Breast epithelium (tissue), 4 donors: ENCODE measurements around the gene ZNF629. TPM values are rescaled to one million over a fixed set of nuclear protein-coding genes. Genes with fewer than 3 reads are reported as not detected.

ENCODE experiments used
- DNase-seq, 2 donors: peaks; one replicate each; pipeline ENCODE4 v3.0.0-alpha.2; 2019; ENCODE audit warnings: low spot score in 2 of 2
- H3K27ac ChIP-seq, 2 donors: fragments of 200-600 bp; sonication (generic) in 1 of 2; one replicate each; pipeline ENCODE4 v1.5.1; 2016 to 2019; ENCODE audit warnings: mild to moderate bottlenecking in 1 of 2
- H3K27me3 ChIP-seq, 2 donors: fragments of 200-600 bp; sonication (generic) in 1 of 2; one replicate each; pipeline versions ENCODE4 v1.5.1 to v1.6.0; 2017 to 2019; ENCODE audit warnings: control low read depth in 1 of 2, mild to moderate bottlenecking in 1 of 2
- H3K36me3 ChIP-seq: fragments of 200-600 bp; one replicate; pipeline ENCODE4 v1.5.1; 2019
- H3K4me1 ChIP-seq, 2 donors: fragments of 200-600 bp; sonication (generic); one replicate each; pipeline ENCODE4 v1.5.1; 2016 to 2019; ENCODE audit warnings: control low read depth in 1 of 2
- H3K4me3 ChIP-seq, 3 donors: fragments of 200-600 bp; sonication (generic); 1 replicate in 2 of 3; 2 replicates in 1 of 3; pipeline ENCODE4 v1.5.1; 2016 to 2019; ENCODE audit warnings: mild to moderate bottlenecking in 3 of 3, moderate library complexity in 2 of 3
- H3K9me3 ChIP-seq, 2 donors: fragments of 200-600 bp; sonication (generic) in 1 of 2; one replicate each; pipeline ENCODE4 v1.5.1; 2016 to 2019; ENCODE audit warnings: control low read depth in 1 of 2
- POLR2A ChIP-seq: fragments of 450-650 bp; IDR thresholded peaks from one replicate; pipeline ENCODE4 v1.6.1; 2016; ENCODE audit warnings: antibody characterized with exemption, mild to moderate bottlenecking, moderate library complexity
- POLR2AphosphoS5 ChIP-seq, 3 donors: sonication (generic); formaldehyde crosslinking; IDR thresholded peaks; one replicate each; pipeline ENCODE4 v1.6.1; 2017; ENCODE audit warnings: antibody characterized with exemption in 3 of 3
- intact Hi-C: fragments of 100-400 bp; cut with DNase I; formaldehyde crosslinking; loops from one replicate; pipeline ENCODE4 v1.15.1; 2023; ENCODE audit warnings: low total_unique reads
- total RNA-seq, 3 donors: library from RNA; depleted of rRNA; stranded (reverse); fragments of >200 nt; gene quantifications; one replicate each; pipeline ENCODE4 v1.1.0, GENCODE V29; 2016
- TF ChIP-seq, protein P1 (sequence below), 3 donors: fragments of 450-650 bp; IDR thresholded peaks; one replicate each; pipeline ENCODE4 v1.5.1; 2016 to 2017; ENCODE audit warnings: antibody characterized with exemption in 3 of 3, mild to moderate bottlenecking in 3 of 3, moderate library complexity in 3 of 3

Gene ZNF629
- total RNA-seq, 3 donors from 2014 or later: 9.4 to 16.2 (median 10.5) TPM

DNA sequence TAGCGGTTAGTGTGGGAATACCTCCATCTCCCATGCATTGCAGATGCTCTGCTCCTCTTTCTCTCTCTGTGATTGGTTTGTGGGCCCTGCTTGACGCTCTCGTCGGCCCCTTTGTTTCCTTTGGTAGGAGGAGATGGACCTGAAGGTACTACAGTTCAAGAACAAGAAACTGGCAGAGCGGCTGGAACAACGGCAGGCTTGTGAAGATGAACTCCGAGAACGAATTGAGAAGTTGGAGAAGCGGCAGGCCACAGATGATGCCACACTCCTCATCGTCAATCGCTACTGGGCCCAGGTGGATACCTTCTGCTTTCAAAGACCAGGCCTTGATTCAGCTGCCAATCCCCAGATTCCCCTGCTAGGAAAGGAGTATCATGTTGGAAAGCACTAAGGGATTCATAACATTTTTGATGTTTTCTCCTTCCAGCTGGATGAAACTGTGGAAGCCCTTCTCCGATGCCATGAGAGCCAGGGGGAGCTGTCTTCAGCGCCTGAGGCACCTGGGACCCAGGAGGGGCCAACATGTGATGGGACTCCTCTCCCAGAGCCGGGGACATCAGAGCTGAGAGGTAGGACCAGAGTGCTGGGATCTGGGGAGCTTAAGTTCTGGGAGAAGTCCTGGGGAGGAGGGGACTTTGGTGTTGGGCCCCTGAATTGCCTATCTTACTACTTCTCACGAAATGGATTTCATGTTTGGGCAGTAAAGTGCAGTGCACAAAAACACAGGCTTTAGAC, 23.8 kb downstream of the ZNF629 start:
- H3K36me3 ChIP-seq: peaks cover 17% of the 10 kb centered on the region
- TF ChIP-seq POLR2AphosphoS5 (IDR thresholded peaks at IDR 0.05): no peak
- TF ChIP-seq, protein P1, sequence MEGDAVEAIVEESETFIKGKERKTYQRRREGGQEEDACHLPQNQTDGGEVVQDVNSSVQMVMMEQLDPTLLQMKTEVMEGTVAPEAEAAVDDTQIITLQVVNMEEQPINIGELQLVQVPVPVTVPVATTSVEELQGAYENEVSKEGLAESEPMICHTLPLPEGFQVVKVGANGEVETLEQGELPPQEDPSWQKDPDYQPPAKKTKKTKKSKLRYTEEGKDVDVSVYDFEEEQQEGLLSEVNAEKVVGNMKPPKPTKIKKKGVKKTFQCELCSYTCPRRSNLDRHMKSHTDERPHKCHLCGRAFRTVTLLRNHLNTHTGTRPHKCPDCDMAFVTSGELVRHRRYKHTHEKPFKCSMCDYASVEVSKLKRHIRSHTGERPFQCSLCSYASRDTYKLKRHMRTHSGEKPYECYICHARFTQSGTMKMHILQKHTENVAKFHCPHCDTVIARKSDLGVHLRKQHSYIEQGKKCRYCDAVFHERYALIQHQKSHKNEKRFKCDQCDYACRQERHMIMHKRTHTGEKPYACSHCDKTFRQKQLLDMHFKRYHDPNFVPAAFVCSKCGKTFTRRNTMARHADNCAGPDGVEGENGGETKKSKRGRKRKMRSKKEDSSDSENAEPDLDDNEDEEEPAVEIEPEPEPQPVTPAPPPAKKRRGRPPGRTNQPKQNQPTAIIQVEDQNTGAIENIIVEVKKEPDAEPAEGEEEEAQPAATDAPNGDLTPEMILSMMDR (IDR thresholded peaks at IDR 0.05): no peak
- no peak for TF ChIP-seq POLR2A
- intact Hi-C loops: no loop called here
- peak overlapping the region; percentile 82 to 93 (median 83) for H3K4me3 ChIP-seq
- H3K27me3 ChIP-seq: no peaks in the 10 kb centered on the region
- DNase-seq: no peak
- H3K9me3 ChIP-seq: no peaks in the 10 kb centered on the region
- H3K4me1 ChIP-seq: peaks cover 3 to 19% of the 10 kb centered on the region in 2 donors
- H3K27ac ChIP-seq: peak overlapping the region; percentile 89 to 96

DNA sequence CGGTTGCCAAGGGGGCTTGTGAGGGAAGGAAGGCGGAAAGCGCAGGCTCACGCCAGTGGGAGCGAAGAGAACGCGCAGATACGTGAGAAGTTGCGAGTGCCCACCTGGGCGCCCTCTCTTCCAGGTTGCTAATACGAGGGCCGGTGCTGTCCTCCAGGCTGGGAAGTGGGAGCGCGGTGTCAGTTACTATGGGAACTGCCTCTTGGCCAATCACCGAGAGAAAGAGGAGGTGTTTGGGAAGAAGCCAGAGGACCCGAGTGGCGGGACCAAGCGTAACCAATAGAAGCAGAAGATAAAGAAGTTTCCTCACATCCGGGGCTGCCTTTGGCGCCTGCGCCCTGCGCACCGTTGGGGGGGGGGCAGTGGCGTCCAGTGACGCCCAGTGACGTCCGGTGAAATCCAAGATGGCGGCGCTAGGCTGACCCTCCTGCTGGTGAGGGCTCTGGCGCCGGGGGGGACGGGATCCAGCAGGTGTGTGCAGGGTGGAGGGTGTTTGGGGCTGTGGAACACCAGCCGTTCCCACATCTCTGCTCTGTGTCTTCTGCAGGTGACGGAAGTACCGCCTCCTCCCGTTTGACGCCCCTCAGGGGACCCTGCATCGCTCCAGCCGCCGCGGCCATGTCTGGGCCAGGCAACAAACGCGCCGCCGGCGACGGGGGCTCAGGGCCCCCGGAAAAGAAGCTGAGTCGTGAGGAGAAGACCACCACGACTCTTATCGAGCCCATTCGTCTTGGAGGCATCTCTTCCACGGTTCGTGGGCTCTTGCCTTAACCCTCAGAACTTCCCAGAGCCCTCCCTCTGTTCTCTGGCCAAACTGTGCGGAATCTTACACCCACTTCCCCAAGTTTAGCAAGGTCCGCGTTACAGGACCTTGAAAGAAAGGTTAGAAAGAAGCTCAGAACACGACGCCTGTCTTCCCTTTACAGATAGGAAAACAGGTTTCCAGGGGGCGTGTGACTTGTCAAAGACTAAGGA, 24.8 kb downstream of the ZNF629 start, which contains the start of the genes CFAP119 and RNF40:
CFAP119 (minus strand) TSS at position 135 of the 975 bp plus-strand sequence. CDS start 314 bp downstream, outside the sequence.
RNF40 (plus strand) TSS at position 395 of the 975 bp plus-strand sequence; CDS start at position 619, 224 bp downstream.
- intact Hi-C loops: no loop called here
- no peaks in the 10 kb centered on the region for H3K27me3 ChIP-seq
- DNase-seq: peak; percentile 96 to 99
- peak; percentile 85 to 95 (median 86) for TF ChIP-seq POLR2AphosphoS5 (IDR thresholded peaks at IDR 0.05)
- peak; percentile 86 for TF ChIP-seq POLR2A
- TF ChIP-seq, protein P1 (IDR thresholded peaks at IDR 0.05): no peak
- peak within 1 kb of the TSS; percentile 82 to 93 (median 83) for H3K4me3 ChIP-seq
- peaks cover 3 to 19% of the 10 kb centered on the region in 2 donors for H3K4me1 ChIP-seq
- H3K27ac ChIP-seq: peak within 1 kb of the TSS; percentile 89 to 96
- no peaks in the 10 kb centered on the region for H3K9me3 ChIP-seq
- peaks cover 11% of the 10 kb centered on the region for H3K36me3 ChIP-seq

DNA sequence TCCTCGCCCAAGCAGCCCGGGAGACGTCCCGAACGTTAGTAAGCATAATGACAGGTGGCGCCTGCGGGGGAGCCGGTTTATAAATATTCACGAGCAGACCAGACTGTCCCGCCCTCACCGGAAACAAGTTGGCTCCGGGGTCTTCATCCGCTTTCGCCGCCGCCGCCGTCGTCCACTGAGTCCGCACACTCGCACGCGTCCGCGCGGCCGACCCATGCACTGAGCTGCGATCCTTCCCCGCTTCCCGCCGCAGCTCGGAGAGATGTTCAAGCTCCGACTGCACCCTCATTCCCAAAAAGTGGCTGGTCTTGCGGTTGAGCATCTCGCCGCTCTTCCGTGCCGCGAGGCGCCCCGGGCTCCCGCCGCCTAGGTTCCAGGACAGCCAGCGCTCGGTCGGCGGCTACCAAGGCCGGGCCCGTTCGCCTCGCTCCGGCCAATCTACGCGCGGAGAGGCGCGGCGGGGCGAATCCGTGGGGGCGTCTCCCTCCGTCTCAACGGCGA, 25.5 kb downstream of the ZNF629 start:
- Histone ChIP-seq H3K9me3 (no peaks in the 10 kb centered on the region), H3K27me3 (no peaks in the 10 kb centered on the region), H3K27ac (peak overlapping the region; percentile 89 to 96), H3K36me3 (peaks cover 15% of the 10 kb centered on the region), H3K4me3 (peak overlapping the region; percentile 82 to 93 (median 83)), H3K4me1 (peaks cover 3 to 19% of the 10 kb centered on the region in 2 donors)
- no peak for DNase-seq
- TF ChIP-seq, protein P1 (IDR thresholded peaks at IDR 0.05): no peak
- TF ChIP-seq POLR2AphosphoS5 (IDR thresholded peaks at IDR 0.05): no peak
- TF ChIP-seq POLR2A: no peak
- intact Hi-C loops: no loop called here

DNA sequence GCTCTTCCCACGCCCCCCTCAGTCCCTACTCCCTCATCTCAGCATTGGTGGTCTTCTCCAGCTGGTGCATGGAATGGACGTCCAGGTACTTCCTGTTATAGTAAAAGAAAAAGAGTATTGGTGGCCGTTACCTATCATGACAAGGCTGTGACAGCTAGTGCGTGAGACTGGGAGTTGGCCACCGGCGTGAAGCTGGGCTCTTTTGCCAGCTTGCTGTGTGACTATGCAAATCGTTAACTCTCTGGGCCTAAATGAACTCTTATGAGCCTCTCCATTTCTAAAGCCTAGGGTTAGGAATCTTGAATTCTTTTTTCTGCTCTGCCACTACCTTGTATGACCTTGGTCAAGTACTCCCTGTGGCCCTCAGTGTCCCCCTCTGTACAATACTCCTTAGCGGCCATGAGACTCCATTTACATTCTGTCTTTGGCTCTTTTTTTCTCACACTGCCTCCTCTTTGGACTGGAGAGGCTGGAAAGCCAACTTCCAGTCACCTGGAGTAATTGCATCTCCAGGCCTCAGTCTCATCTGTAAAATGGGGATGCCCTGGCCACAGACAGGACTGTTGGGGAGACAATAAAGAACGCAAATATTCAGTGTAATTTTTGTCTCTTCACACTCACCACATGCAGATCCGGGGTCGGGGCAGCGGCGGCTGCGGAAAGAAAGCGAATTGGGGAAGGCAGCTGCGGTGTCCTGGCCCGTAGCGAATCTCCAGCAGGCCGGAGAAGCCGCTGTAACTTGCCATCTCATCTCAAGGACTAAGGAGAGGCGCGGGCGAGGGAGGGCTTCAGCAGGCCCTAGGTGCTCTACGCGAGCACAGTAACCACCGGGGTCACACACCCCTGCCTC, 26.2 kb downstream of the ZNF629 start:
- intact Hi-C loops: loop anchor here (1.0 kb wide), 1 partner anchor 31 kb away; no protein-coding TSS in a partner anchor
- H3K36me3 ChIP-seq: peaks cover 22% of the 10 kb centered on the region
- peak overlapping the region; percentile 89 to 96 for H3K27ac ChIP-seq

More for the DNA sequence above, 26.2 kb downstream of the ZNF629 start:
- no peak for DNase-seq
- TF ChIP-seq, protein P1 (IDR thresholded peaks at IDR 0.05): no peak
- Histone ChIP-seq H3K9me3 (no peaks in the 10 kb centered on the region), H3K27me3 (no peaks in the 10 kb centered on the region), H3K4me1 (peaks cover 3 to 19% of the 10 kb centered on the region in 2 donors), H3K4me3 (peak overlapping the region; percentile 82 to 93 (median 83))
